ENCODE data around the gene LONP2. TPM values are rescaled to one million over a fixed set of nuclear protein-coding genes. Genes with fewer than 3 reads are reported as not detected.
"Not testable (repeated sequence)": the region's sequence is repeated elsewhere in the genome, so short reads cannot be mapped to it uniquely, and the experiment has no call there.

LONP2 gene
- total RNA-seq, 1 donor from 2014 or later: 58.6 TPM

DNA sequence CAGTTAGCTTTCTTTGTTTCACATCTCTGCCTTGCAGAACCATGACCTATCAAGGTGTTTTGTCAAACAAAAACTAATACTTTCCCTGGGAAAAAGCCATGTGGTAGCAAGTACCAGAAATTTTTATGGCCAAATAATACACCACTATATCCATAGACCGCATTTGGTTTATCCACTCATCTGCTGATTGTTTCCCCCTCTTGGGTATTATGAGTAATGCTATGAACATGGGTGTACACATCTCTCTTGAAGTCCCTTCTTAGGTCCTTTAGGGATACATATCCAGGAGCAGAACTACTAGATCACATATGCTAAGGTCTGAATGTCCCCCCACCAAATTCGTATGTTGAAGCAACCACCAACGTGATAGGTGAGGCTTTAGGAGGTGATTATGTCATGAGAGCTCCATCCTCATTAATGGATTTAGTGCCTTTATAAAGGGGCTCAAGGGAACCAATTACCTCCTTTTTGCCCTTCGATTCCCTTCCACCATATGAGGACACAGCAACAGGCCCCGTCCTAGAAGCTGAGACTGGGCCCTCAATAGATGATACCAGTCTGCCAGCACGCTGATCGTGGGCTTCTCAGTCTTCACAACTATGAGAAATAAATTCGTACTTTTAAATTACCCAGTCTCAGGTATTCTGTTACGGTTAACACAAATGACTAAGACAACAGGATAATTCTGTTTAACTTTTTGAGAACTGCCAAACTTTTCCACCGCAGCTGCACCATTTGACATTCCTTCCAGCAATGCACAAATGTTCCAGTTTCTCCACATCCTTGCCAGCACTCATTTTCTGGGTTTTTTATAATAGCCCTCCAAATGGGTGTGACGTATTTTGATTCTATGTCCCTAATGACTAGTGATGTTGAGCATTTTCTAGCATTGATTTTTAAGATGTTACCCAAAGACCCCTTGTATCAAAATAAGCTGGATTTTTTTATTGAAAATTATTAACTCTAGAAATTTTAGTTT is 111.1 kb downstream of the LONP2 start:
- DNase-seq (no peak), ATAC-seq (ENCODE audit: poor library complexity) (no peak)
- intact Hi-C loops (cut with DNase I): loop anchor here (5.0 kb wide), 2 partner anchors 187 to 267 kb away; no protein-coding TSS in a partner anchor

DNA sequence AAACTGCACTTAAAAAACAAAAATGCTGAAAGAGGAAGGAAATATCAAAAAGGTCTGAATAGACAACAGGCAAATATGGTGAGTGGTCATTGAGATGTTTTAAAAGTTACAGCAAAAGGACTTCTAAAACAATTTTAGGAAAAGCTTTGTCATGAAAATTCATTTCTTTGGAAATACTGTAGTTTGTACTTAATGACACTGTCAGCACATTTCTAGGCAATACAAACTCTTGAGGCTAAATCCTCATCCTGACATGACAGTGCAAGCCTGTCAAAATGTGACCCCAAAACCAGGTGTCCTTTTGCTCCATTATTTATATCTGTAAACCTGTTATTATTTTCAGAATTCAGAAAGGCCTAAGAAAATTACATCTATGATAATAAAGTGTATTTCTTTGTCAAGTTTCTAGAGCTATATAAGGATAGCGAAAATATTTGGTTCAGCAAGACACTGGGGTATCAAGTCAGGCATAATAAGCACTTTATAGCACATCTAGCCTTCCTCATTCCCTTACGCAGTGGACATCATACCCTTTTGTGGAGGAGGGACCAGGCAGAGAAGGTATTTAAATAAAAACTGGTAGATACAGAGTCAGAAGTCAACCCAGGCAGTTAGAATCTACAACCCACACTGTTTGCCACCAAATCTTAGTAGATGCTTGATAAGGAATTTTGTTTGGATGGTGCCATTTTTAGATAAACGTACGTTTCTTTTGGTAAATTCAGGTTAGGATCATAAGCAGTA is 112.7 kb downstream of the LONP2 start:
- DNase-seq (no peak), ATAC-seq (ENCODE audit: poor library complexity) (no peak)
- intact Hi-C loops (cut with DNase I): no loop called here

DNA sequence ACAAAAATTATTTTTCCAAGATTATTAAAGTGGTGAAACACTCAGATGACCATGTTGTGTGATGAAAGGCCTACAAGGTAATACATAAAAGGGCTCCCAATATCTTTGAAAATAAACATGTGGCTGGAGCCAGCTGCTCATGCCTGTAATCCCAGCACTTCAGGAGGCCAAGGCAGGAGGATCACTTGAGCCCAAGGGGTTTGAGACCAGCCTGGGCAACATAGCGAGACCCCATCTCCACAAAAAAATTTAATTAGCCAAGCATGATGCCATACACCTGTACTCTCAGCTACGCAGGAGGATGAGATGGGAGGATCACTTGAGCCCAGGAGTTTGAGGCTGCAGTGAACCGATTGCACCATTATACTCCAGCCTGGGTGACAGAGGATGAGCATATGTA is 114.3 kb downstream of the LONP2 start:
- ATAC-seq (ENCODE audit: poor library complexity): no peak

DNA sequence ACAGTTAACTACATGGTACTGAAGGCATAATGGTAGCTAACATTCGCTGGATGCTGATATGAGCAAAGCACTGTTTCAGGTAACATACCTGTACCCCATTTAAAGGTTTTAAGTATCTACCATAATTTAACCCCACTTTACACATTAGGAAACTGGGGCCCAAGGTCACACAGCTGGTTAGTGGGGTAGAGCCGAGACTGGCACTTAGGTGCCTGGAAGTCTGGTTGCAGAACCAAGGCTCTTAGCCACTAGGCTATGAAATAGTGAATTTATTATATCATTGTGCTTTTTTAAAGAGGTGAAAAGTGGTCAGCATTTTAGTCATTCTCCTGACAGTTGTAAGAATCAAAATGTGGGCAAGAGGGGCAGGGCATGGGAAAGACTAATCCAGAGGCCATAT is 115.9 kb downstream of the LONP2 start:
- no peak for ATAC-seq (ENCODE audit: poor library complexity)

More for the DNA sequence above, 114.3 kb downstream of the LONP2 start:
- DNase-seq: no peak
- intact Hi-C loops (cut with DNase I): no loop called here

DNA sequence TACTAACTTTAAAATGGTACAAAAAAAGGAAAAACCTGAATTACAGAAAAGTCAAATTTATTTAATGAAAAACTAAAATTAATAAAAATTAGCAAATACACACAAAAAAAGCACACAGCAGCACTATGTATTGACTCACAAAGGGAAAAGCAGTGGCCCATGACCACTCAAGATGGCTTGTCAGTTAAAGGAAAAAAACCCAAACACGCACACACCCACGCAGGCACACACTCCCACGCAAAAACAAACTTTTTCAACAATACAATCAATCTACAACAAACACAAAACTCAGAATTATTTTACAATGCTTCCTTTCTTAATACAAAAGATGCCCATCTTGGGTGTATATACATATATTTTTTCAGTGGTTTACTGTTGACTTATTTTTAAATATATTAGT is 116.9 kb downstream of the LONP2 start:
- intact Hi-C loops (cut with DNase I): no loop called here
- ATAC-seq (ENCODE audit: poor library complexity): no peak

More for the DNA sequence above, 115.9 kb downstream of the LONP2 start:
- DNase-seq: no peak
- intact Hi-C loops (cut with DNase I): no loop called here

DNA sequence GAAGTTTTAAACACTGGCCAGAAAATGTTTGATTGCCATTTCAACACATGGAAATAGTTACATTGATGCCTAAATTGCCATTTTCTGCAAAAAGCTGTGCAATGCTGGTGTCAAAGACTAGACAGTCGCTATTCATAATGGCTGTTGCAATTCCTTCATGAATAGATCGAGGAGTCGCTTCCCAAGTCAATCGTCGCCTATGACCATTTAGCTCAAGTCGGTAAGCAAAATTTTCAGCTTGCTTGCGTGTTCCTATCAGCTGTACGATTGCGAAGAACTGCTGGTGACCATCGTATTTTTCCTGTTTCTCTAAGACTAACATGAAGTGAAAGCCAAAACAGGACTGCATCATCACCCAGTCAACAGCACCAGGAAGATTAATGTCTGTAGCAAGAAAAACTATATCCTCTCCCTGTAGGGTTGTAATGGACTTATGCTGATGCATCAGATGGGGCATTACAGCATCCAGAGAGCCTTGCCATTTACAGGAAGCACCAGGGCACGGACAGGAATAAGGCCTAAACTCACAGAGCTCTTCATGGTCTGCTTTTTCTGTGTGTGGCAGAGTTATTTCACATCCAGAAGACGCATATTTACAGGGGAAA is 117.5 kb downstream of the LONP2 start:
- DNase-seq: no peak
- no peak for ATAC-seq (ENCODE audit: poor library complexity)
- intact Hi-C loops (cut with DNase I): no loop called here

More for the DNA sequence above, 116.9 kb downstream of the LONP2 start:
- no peak for DNase-seq

DNA sequence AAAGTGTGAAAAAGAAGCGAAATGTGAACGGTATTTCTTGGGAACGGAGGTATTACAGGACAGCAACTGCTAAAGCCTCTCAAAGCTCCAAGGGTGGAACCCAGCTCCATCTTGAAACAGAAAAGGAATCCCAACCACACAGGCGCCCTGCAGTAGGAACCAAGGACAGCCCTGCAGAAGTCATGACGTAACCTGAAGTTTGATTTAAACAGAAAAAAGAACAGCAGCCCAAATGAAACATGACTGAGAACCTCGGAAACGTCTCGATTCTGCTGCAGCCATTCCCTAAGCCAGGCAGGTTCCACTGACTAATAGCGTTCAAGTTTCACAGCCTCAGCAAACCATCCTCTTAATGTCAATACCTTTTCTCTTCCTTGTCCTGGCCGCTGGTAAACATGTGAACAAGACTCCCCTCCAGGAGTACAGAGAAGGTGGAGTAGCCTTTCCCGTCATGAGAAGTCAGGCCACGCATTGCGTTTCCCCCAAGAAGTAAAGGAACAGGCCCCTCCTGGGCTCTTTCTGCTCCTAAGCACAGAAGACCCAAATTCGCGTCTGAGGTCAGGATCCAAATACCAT is 121.0 kb downstream of the LONP2 start:
- intact Hi-C loops (cut with DNase I): loop anchor here (5.0 kb wide), 1 partner anchor 247 kb away; the partner anchor contains the start of gene N4BP1
- ATAC-seq (ENCODE audit: poor library complexity) (no peak), DNase-seq (no peak)

DNA sequence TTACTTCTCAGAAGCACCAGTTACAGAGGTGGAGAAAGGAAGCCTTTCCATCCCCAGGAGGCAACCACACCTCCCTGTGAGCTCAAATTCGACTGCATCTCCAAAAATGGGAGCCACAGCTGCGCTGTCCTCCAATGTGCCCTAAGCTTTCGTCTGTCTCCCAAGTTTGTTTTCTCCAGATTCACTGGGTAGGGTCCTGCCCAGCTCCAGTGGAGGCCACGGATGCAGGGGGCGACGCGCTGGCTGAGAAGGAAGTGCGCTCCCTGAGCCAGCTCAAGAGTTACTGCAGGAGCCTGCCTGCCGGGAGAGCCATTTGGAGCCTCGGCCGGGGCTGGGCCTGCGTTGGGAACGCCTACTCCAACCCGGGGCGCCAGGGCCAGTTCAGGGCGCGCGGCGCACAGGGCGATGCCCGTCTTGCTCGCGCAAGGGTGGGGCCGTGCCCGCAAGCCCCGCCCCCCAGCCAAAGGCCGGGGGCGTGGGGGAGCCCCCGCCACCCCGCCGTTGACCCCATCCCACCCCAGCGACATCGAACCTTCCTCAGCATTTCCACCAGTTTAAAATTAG is 121.6 kb downstream of the LONP2 start:
- intact Hi-C loops (cut with DNase I): loop anchor here (5.0 kb wide), 1 partner anchor 247 kb away; the partner anchor contains the start of gene N4BP1
- ATAC-seq (ENCODE audit: poor library complexity): peak; percentile 99
- peak; percentile 95 for DNase-seq

DNA sequence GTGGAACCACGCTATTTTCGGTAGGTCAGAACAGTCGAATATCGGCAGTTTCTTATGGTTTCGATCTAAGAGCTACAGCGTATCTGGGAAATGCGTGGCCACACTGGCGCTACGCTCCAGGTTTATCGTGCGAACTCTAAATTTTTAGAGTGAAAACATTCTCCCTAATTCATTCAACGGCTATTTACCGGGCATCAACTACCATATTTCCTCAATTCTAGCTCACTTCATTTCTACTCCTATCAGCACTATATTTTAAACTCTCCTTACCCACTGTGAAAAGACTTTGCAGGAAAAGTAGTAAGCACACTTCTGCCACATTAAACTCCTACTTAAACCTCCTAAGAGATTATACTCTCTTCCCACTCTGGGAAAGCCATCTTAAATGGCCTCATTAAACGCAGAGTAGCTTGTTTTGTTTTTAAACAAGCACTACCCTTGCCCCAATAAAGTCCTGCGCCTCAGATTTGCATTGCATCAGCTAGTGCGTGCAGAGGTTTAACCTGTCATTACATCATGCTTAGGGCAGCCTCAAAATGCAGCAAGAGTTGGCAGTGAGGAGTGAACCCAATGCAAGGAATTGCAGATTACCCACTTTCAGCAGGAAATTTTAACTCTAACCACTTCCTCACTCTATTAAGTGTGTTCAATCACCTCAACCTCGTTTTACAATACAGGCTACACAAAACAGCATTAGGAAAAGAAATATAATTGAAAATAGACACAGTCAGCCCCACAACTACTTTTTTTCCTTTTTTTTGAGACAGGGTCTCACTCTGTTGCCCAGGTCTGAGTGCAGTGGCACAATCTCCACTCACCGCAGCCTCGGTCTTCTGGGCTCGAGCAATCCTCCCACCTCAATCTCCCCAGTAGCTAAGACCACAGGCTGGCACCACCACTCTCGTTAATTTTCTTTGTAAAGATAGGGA is 122.3 kb downstream of the LONP2 start:
- intact Hi-C loops (cut with DNase I): loop anchor here (5.0 kb wide), 1 partner anchor 246 kb away; the partner anchor contains the start of gene N4BP1
- ATAC-seq (ENCODE audit: poor library complexity): peak; percentile 57
- no peak for DNase-seq

DNA sequence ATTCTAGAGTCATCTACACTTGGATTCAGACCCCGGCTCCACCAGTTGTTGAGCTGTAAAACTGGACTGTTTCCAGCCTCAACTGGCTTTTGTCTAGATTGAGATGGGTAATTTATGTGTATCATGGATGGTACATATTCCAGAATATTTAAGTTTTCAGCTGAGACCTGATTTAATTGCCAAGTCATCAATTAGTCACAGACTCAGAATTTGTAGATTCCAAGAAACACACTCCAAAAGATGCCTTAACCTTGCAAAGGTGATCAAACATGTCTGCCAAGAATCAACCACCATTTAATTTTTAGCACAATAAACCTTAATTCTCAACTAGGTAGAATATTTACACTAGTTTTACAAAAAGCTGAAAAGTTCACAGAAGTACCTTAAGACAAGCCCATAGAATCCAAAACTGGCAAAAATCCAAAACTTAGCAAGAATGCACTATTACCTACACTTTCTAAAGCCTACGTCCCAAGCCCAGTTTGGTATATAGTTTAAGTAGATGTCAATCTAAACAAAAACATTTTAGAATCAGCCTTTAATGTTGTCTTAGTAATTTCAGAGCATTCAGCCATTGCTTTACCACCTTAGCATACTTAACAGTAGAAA is 123.4 kb downstream of the LONP2 start:
- intact Hi-C loops (cut with DNase I): loop anchor here (5.0 kb wide), 1 partner anchor 245 kb away; the partner anchor contains the start of gene N4BP1
- ATAC-seq (ENCODE audit: poor library complexity): no peak

DNA sequence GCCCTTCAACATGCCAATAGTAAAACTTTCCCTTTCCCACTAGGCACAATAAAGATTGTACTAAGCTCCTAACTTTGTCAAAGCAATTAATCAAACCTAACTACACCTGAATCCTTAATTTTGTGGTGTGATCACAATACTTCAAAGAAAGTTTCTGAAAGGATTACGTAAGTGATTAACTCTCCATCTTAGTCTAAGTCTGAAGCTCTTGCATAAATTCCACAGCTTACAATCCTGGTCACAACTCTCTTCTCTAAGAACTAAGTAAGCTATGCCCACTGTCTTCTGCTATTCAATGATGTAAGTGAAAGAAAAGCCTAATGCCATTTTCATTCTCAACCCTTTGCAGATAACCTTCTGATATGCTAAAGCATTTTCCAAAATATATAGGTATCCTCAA is 125.7 kb downstream of the LONP2 start:
- DNase-seq: no peak
- intact Hi-C loops (cut with DNase I): loop anchor here (5.0 kb wide), 1 partner anchor 243 kb away; the partner anchor contains the start of gene N4BP1
- no peak for ATAC-seq (ENCODE audit: poor library complexity)

More for the DNA sequence above, 123.4 kb downstream of the LONP2 start:
- no peak for DNase-seq

DNA sequence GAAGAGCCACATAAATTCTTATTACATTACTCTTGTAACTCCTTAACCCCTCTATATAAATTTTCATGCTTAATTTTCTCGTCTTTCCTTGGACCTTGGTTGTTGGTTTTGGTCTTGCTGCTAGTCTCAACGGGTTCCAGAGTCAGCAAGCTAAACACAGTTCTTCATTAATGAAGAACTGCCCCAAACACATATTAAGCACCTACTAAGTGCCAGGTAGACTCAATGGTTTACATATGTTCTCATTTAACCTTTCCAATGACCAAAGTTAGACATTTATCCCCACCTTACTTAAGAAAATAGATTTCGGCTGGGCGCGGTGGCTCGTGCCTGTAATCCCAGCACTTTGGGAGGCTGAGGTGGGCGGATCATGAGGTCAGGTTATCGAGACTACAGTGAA is 126.1 kb downstream of the LONP2 start:
- intact Hi-C loops (cut with DNase I): no loop called here
- DNase-seq (no peak), ATAC-seq (ENCODE audit: poor library complexity) (no peak)

DNA sequence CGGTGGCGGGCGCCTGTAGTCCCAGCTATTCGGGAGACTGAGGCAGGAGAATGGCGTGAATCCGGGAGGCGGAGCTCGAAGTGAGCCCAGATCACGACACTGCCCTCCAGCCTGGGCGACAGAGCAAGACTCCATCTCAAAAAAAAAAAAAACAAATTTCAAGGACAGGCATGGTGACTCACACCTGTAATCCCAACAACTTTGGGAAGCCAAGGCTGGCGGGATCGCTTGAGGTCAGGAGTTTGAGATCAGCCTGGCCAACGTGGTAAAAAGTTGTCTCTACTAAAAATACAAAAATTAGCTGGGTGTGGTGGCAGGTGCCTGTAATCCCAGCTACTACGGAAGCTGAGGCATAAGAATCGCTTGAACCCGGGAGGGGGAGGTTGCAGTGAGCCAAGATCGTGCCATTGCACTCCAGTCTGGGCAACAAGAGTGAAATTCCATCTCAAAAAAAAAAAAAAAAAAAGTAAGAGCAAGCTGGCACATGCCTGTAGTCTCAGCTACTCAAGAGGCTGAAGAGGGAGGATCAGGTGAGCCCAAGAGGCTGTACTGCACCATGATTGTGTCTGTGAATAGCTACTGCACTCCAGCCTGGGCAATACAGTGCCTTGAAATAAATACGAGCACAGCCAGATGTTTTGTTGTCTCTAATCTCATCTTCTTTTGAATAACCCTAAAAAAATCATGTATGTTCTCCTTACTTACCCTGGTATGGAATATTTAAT is 126.7 kb downstream of the LONP2 start:
- intact Hi-C loops (cut with DNase I); ATAC-seq (ENCODE audit: poor library complexity); DNase-seq: not testable (repeated sequence)

DNA sequence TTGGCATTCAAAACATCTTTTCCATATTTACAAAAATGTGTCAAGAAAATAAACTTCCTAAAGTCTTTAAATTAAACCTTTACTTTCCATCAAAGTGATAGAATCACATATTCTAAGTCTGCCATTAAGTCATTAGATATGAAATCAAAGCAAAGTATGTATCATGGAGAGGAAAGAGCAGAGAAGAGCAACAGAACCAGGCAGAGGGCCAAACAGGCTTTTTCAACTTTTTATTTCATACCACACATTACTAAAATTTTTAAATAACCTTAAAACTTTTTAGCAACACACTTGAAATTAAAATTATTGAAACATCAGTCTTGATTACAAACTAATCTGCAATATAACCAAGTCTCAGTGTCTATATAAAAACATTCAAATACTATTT is 127.3 kb downstream of the LONP2 start:
- ATAC-seq (ENCODE audit: poor library complexity) (no peak), DNase-seq (no peak)
- intact Hi-C loops (cut with DNase I): no loop called here

DNA sequence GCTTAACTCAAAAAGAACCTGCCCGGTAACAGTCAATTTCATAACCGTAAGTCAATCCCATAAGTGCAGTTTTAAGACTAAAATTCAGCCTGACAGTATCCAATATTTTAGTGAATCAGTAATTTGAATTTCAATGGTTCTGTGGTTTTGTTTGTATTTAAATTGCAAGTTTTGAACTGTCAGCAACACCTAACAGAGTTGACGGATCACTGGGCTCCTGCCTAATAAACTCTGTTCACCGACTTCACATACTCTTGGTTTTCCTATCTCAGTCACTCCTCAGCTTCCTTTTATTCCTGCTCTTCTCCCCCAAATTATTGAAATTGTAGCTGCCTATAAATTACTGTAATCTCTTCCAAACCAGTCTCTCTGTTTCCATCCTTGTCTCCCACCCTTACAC is 128.6 kb downstream of the LONP2 start:
- DNase-seq: no peak
- intact Hi-C loops (cut with DNase I): no loop called here
- peak; percentile 54 for ATAC-seq (ENCODE audit: poor library complexity)

Data from Right ventricle myocardium superior (tissue), 1 donor.